Ovary (tissue), 10 donors: Measurements from ENCODE around the gene HSD3B2. TPM values are rescaled to one million over a fixed set of nuclear protein-coding genes. Genes with fewer than 3 reads are reported as not detected.

Experiments
- DNase-seq, 5 donors: peaks; one replicate each; pipeline ENCODE4 v3.0.0-alpha.2; 2019 to 2020
- H3K27ac ChIP-seq, 2 donors: fragments of 200-600 bp; one replicate each; pipeline versions ENCODE4 v1.5.1 to v1.8.0; 2019 to 2022
- H3K27me3 ChIP-seq: fragments of 200-600 bp; one replicate; pipeline ENCODE4 v1.8.0; 2022
- H3K36me3 ChIP-seq: fragments of 200-600 bp; sonication (generic); one replicate; pipeline ENCODE4 v1.5.1; 2019
- H3K4me1 ChIP-seq: one replicate; pipeline ENCODE4 v1.8.1; 2013; ENCODE audit warnings: mild to moderate bottlenecking, moderate library complexity; ENCODE audit not compliant: insufficient read depth
- H3K4me3 ChIP-seq: fragments of 200-600 bp; sonication (generic); one replicate; pipeline ENCODE4 v1.5.1; 2017
- H3K9me3 ChIP-seq, 2 donors: fragments of 200-600 bp in 1 of 2; sonication (generic) in 1 of 2; one replicate each; pipeline versions ENCODE4 v1.5.1 to v1.8.1; 2013 to 2019; ENCODE audit warnings: mild to moderate bottlenecking in 1 of 2, moderate library complexity in 1 of 2
- EP300 ChIP-seq: sonication (generic); formaldehyde crosslinking; IDR thresholded peaks from one replicate; pipeline ENCODE4 v1.6.1; 2017; ENCODE audit warnings: antibody characterized with exemption
- POLR2A ChIP-seq: fragments of 450-650 bp; IDR thresholded peaks from one replicate; pipeline ENCODE4 v1.6.1; 2017; ENCODE audit warnings: antibody characterized with exemption, mild to moderate bottlenecking, moderate library complexity
- WGBS, 3 donors: extraction: QIAGEN DNeasy Blood & Tissue Kit in 1 of 3; methylation state at CpG; one replicate each; pipeline versions ENCODE4 v1.1.5 to v1.1.7; 2013 to 2017; 5-methylcytosine and 5-hydroxymethylcytosine counted together
- intact Hi-C, 4 donors: fragments of 100-400 bp; cut with DNase I; formaldehyde crosslinking; loops; one replicate each; pipeline versions ENCODE4 v1.11.0 to v1.15.1; 2022 to 2023
- long read RNA-seq, 3 donors: library from polyadenylated mRNA in 2 of 3; unstranded in 2 of 3; transcript quantifications; one replicate each; pipeline ENCODE4 v2.0.0 and lab custom pipeline, GENCODE V29; 2021 to 2026
- polyA plus RNA-seq, 2 donors: library from polyadenylated mRNA; stranded (reverse); fragments of 200-250 nt in 1 of 2; fragments of 350-450 nt in 1 of 2; fragmentation: Illumina TruSeq in 1 of 2; extraction: RNeasy Lipid Tissue Mini Kit (QIAGEN cat#74804) in 1 of 2; gene quantifications; one replicate each; pipeline ENCODE4 v1.2.3, GENCODE V29; 2013 to 2014
- total RNA-seq, 7 donors: library from RNA; depleted of rRNA in 2 of 7; stranded (reverse); fragments of >200 nt in 2 of 7; fragmentation: NEBNext Ultra II Directional in 3 of 7; extraction: Animal tissue kit (Norgen Biotek cat#: 25700) in 3 of 7; gene quantifications; one replicate each; pipeline versions ENCODE4 v1.1.0 to v1.2.4, GENCODE V29; 2016 to 2023
- TF ChIP-seq, protein P1 (sequence below), 3 donors: fragments of 450-650 bp in 2 of 3; fragments of 200-600 bp in 1 of 3; IDR thresholded peaks; one replicate each; pipeline versions ENCODE4 v1.5.1 to v1.8.0; 2016 to 2022; ENCODE audit warnings: antibody characterized with exemption in 3 of 3, mild to moderate bottlenecking in 1 of 3
- donor health status: DM: no; HTN: no; CAD: no; lungs with moderate emphysema.
- donor health status: DM: no; HTN: no; CAD: no.
- donor health status: Bipolar disorder and iron deficiency.
- donor health status: DM: yes; HTN: yes; CAD: no.
- donor health status: DM: no; HTN: no; CAD: no.
- donor health status: DM: yes; HTN: yes; CAD: no.

The HSD3B2 gene
- total RNA-seq = 10 to 100 TPM in 1 of 7 donors, 1 to 10 TPM in 1, under 1 TPM in 3, not detected in 2; 0.23 to 35.0 (median 0.47) TPM
- polyA plus RNA-seq = 1,000 to 10,000 TPM in 1 of 2 donors, 1 to 10 TPM in 1; 1.4 to 1,514 TPM
- long read RNA-seq, donor 1 = 0 reads
- long read RNA-seq, donor 2 = 0 reads
- long read RNA-seq, donor 3, partial matches to known transcripts = 0 of 1 reads
- long read RNA-seq, donor 3, other reads (novel, unspliced or antisense) = 0 of 1 reads

- WGBS, 3 donors = 61 to 67% (median 62%) methylated on average over 2 of the region's 2 CpGs
- H3K4me3 ChIP-seq = no peak within 1 kb of the TSS
- no peaks in the 10 kb centered on the region for H3K4me1 ChIP-seq
- intact Hi-C loops = no loop called here
- no peak for DNase-seq
- H3K9me3 ChIP-seq = no peaks in the 10 kb centered on the region
- no peaks in the 10 kb centered on the region for H3K36me3 ChIP-seq
- H3K27ac ChIP-seq = no peak within 1 kb of the TSS
- TF ChIP-seq EP300 = no peak
- TF ChIP-seq, protein P1, sequence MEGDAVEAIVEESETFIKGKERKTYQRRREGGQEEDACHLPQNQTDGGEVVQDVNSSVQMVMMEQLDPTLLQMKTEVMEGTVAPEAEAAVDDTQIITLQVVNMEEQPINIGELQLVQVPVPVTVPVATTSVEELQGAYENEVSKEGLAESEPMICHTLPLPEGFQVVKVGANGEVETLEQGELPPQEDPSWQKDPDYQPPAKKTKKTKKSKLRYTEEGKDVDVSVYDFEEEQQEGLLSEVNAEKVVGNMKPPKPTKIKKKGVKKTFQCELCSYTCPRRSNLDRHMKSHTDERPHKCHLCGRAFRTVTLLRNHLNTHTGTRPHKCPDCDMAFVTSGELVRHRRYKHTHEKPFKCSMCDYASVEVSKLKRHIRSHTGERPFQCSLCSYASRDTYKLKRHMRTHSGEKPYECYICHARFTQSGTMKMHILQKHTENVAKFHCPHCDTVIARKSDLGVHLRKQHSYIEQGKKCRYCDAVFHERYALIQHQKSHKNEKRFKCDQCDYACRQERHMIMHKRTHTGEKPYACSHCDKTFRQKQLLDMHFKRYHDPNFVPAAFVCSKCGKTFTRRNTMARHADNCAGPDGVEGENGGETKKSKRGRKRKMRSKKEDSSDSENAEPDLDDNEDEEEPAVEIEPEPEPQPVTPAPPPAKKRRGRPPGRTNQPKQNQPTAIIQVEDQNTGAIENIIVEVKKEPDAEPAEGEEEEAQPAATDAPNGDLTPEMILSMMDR (IDR thresholded peaks at IDR 0.05) = no peak
- H3K27me3 ChIP-seq = no peaks in the 10 kb centered on the region
Measured at GRCh38 chr1:119414950-119415349, at the start of gene HSD3B2. Gene HSD3B2, plus strand, starts transcription at chr1:119415150. Its CDS starts 270 bp downstream, at chr1:119415420.

GRCh38 chr1:119366424-119366823, 48.5 kb upstream of the HSD3B2 start:
- intact Hi-C loops = loop anchor here in 2 of 4 donors (5.0 to 10.0 kb wide), 2 partner anchors 79 to 92 kb away; no protein-coding TSS in a partner anchor
- Histone ChIP-seq H3K27me3 (no peaks in the 10 kb centered on the region), H3K27ac (no peak overlapping the region), H3K4me1 (no peaks in the 10 kb centered on the region), H3K36me3 (no peaks in the 10 kb centered on the region), H3K4me3 (no peak overlapping the region), H3K9me3 (no peaks in the 10 kb centered on the region)
- 88 to 99% (median 94%) methylated on average over 3 of the region's 3 CpGs for WGBS, 3 donors
- no peak for DNase-seq
- TF ChIP-seq EP300 (no peak), POLR2A (no peak)
- TF ChIP-seq, protein P1 (IDR thresholded peaks at IDR 0.05) = no peak

- H3K27me3 ChIP-seq = no peaks in the 10 kb centered on the region
- 57 to 67% (median 64%) methylated on average over 13 of the region's 13 CpGs for WGBS, 3 donors
- no peaks in the 10 kb centered on the region for H3K36me3 ChIP-seq
- H3K4me1 ChIP-seq = no peaks in the 10 kb centered on the region
- H3K4me3 ChIP-seq = no peak overlapping the region
- H3K27ac ChIP-seq = no peak overlapping the region
- H3K9me3 ChIP-seq = no peaks in the 10 kb centered on the region
- DNase-seq = no peak
- intact Hi-C loops = loop anchor here in 2 of 4 donors (5.0 to 10.0 kb wide), 2 partner anchors 80 to 93 kb away; no protein-coding TSS in a partner anchor
- TF ChIP-seq POLR2A = no peak
- TF ChIP-seq, protein P1 (IDR thresholded peaks at IDR 0.05) = peak; percentile 52 to 80 (median 63)
- TF ChIP-seq EP300 = no peak
Measured at GRCh38 chr1:119367432-119368124, 47.4 kb upstream of the HSD3B2 start.

GRCh38 chr1:119368554-119368953, 46.4 kb upstream of the HSD3B2 start, which contains the start of gene HAO2:
Gene HAO2, plus strand, starts transcription at chr1:119368785. Its CDS starts 12,301 bp downstream, at chr1:119381086.
- TF ChIP-seq, protein P1 (IDR thresholded peaks at IDR 0.05) = no peak
- TF ChIP-seq POLR2A = no peak
- no peak for DNase-seq
- intact Hi-C loops = loop anchor here in 2 of 4 donors (5.0 to 10.0 kb wide), 2 partner anchors 81 to 94 kb away; no protein-coding TSS in a partner anchor

More at GRCh38 chr1:119368554-119368953, 46.4 kb upstream of the HSD3B2 start, which contains the start of gene HAO2:
- no peaks in the 10 kb centered on the region for H3K36me3 ChIP-seq
- no peak within 1 kb of the TSS for H3K27ac ChIP-seq
- no peaks in the 10 kb centered on the region for H3K9me3 ChIP-seq
- H3K4me1 ChIP-seq = no peaks in the 10 kb centered on the region
- H3K4me3 ChIP-seq = no peak within 1 kb of the TSS
- WGBS, 3 donors = 68 to 90% (median 72%) methylated on average over 2 of the region's 2 CpGs
- no peaks in the 10 kb centered on the region for H3K27me3 ChIP-seq
